ENCODE data around the gene ZXDC. TPM values are rescaled to one million over a fixed set of nuclear protein-coding genes. Genes with fewer than 3 reads are reported as not detected.

The ZXDC gene
- total RNA-seq, 1 donor from 2014 or later: 29.4 TPM

DNA sequence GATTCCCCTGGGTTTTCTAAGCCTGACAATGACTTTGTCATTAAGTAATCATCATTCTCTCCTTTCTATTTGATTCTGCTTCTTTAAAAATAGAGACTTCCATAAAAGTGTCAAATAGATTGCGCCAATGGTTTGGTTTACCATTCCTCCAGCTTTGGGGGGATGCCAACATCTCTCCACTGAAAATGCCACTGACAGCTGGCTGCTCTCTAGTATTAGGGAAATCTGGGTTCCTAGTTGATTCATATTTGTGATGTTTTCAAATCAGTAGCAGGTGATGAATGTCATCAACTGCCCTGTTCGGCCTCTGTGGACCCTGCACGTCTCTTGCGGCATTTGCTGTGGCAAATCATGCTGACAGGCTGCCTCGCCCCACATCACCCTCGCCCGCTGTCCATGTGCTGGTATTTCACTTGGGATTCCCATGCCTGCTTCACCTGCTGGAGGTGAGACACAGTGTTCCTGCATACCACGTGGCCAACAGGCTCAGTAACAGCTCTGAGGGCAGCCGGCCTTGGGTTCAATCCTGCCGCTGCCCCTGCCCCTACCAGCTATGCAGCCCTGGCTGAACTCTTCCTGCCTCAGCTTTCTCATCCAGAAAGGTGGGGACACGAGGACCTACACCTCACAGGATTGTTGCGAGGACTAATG is 28.1 kb downstream of the ZXDC start:
- Mint-ChIP-seq H3K27me3 (ENCODE audit: insufficient read depth) (no peaks in the 10 kb centered on the region), H3K27ac (no peak overlapping the region), H3K9me3 (no peaks in the 10 kb centered on the region), H3K4me1 (ENCODE audit: low read depth) (no peaks in the 10 kb centered on the region), H3K36me3 (ENCODE audit: low read depth) (peaks cover 9% of the 10 kb centered on the region), H3K4me3 (no peak overlapping the region)
- intact Hi-C loops (cut with micrococcal nuclease): no loop called here
- DNase-seq (ENCODE audit: low spot score): no peak

DNA sequence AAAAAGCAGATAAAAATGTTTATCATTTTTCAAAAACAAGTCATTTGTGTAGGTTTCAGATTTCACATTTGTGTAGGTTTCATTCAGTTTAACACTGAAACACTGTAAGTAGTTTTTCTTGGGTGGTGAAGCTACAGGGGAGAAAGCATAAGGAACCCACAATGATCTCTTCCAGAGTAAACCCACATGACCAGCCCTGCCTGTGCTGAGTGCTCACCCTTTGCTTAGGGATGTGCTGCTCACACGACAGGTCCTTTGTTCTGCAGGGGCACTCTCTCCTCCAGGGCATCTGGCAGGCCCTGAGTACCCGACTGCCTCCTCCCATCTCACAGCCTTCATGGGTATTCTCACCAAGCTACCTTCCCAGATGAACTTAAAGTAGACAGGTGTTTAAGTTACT is 28.9 kb downstream of the ZXDC start:
- no peak for DNase-seq (ENCODE audit: low spot score)
- no peak overlapping the region for H3K27ac Mint-ChIP-seq
- no peaks in the 10 kb centered on the region for H3K4me1 Mint-ChIP-seq (ENCODE audit: low read depth)
- intact Hi-C loops (cut with micrococcal nuclease): no loop called here
- peaks cover 5% of the 10 kb centered on the region for H3K36me3 Mint-ChIP-seq (ENCODE audit: low read depth)
- no peaks in the 10 kb centered on the region for H3K27me3 Mint-ChIP-seq (ENCODE audit: insufficient read depth)
- H3K9me3 Mint-ChIP-seq: no peaks in the 10 kb centered on the region
- H3K4me3 Mint-ChIP-seq: no peak overlapping the region

DNA sequence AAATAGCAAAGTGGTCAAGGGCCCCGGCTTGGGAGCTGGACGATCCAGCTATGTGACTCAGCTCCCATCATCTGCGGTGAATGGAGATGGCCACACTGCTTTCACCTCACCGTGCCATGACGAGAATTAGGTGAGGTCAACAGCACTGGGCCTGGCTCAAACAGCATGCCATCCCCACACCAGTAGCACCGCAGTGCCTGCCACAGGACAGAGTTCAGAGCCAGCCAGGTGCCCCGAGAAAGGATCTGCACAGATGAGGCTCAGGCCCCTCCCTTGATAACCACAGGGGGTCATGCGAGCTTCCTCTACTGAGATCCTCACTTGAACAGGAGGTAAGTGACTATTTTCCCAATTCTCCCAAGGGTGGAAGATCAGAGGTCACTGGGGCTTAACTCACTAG is 29.4 kb downstream of the ZXDC start:
- intact Hi-C loops (cut with micrococcal nuclease): no loop called here
- H3K4me1 Mint-ChIP-seq (ENCODE audit: low read depth): no peaks in the 10 kb centered on the region
- no peaks in the 10 kb centered on the region for H3K27me3 Mint-ChIP-seq (ENCODE audit: insufficient read depth)
- no peak overlapping the region for H3K27ac Mint-ChIP-seq
- DNase-seq (ENCODE audit: low spot score): no peak
- no peaks in the 10 kb centered on the region for H3K9me3 Mint-ChIP-seq
- H3K36me3 Mint-ChIP-seq (ENCODE audit: low read depth): peaks cover 1% of the 10 kb centered on the region
- H3K4me3 Mint-ChIP-seq: no peak overlapping the region

DNA sequence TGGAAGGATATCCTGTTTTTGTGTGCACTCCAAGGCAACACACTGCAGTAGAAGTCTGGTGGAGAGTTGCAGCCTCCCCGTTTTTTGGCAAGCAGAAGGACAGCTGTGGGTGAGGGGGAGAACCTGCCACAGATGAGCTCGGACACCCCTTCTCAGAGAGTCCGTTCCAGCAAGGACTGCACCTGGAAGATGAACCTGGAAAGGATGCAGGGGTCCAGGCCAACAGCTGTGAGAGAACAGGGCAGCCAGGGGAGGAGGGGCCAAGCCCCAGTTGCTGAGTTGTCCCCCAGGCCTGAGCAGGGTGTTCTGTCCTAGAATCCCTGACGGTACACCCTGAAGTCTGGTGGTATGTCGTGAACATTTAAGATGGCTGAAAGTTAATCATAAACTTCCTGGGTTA is 30.2 kb downstream of the ZXDC start:
- Mint-ChIP-seq H3K27ac (no peak overlapping the region), H3K4me1 (ENCODE audit: low read depth) (no peaks in the 10 kb centered on the region), H3K36me3 (ENCODE audit: low read depth) (no peaks in the 10 kb centered on the region), H3K27me3 (ENCODE audit: insufficient read depth) (no peaks in the 10 kb centered on the region), H3K9me3 (no peaks in the 10 kb centered on the region), H3K4me3 (no peak overlapping the region)
- no peak for DNase-seq (ENCODE audit: low spot score)
- intact Hi-C loops (cut with micrococcal nuclease): no loop called here

DNA sequence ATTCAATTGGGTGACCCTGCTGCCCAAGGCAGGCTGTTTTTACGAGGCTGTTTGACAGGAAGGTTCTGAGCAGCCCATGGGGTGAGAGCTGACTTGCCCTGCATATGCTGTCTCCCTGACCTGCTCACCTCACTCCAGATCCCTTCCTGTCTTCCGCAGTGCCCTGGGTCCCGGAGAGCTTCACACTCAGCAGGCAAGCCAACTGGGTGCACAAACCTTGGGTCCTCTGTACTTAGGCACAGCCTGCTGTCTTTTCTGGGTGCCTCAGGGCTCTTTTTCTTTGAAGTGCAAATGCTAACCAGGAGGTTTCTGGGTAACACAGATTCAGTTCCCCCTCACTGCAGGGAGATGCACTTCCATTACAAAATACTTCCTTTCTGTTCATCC is 32.8 kb downstream of the ZXDC start:
- no peak for DNase-seq (ENCODE audit: low spot score)
- H3K4me3 Mint-ChIP-seq: no peak overlapping the region
- intact Hi-C loops (cut with micrococcal nuclease): no loop called here
- no peaks in the 10 kb centered on the region for H3K9me3 Mint-ChIP-seq
- no peaks in the 10 kb centered on the region for H3K36me3 Mint-ChIP-seq (ENCODE audit: low read depth)
- H3K27me3 Mint-ChIP-seq (ENCODE audit: insufficient read depth): no peaks in the 10 kb centered on the region
- no peaks in the 10 kb centered on the region for H3K4me1 Mint-ChIP-seq (ENCODE audit: low read depth)
- no peak overlapping the region for H3K27ac Mint-ChIP-seq

DNA sequence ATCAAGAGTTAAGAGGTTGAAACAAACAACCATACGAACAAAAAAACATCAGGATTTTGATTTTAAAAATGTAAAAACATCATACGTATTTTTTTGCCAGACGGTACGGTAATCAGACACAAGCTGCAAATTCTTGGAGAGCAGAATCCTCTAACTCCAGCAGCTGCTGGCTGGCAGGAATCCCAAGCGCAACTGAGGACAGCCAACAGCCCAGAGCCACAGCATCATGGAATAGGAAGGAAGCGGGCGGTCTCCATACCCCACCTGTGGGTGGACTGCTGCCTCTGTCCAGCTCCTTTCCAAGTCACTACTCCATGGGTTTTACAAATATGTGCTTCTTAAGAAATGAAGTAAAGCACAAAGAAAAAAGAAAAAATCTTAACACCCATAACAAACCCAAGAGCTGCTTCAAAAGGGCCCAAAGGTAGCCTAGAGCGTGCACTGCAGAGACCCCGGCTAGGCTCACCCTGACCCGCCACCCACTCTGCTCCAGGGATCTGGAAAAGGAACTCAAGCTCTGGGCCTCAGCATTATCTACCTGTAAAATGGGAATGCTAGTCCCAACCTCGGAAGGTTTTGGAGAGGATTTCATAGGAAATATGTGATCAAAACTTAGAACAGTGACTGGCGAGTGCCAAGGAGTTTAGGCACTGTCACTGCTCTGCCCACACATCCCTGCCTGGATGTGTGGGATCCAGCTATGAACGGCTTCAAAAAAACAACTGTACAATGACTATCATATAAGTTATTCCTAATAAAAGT is 33.4 kb downstream of the ZXDC start:
- H3K27me3 Mint-ChIP-seq (ENCODE audit: insufficient read depth): no peaks in the 10 kb centered on the region
- intact Hi-C loops (cut with micrococcal nuclease): no loop called here
- DNase-seq (ENCODE audit: low spot score): no peak
- H3K4me1 Mint-ChIP-seq (ENCODE audit: low read depth): no peaks in the 10 kb centered on the region
- H3K36me3 Mint-ChIP-seq (ENCODE audit: low read depth): no peaks in the 10 kb centered on the region
- H3K4me3 Mint-ChIP-seq: no peak overlapping the region
- H3K27ac Mint-ChIP-seq: no peak overlapping the region
- no peaks in the 10 kb centered on the region for H3K9me3 Mint-ChIP-seq

DNA sequence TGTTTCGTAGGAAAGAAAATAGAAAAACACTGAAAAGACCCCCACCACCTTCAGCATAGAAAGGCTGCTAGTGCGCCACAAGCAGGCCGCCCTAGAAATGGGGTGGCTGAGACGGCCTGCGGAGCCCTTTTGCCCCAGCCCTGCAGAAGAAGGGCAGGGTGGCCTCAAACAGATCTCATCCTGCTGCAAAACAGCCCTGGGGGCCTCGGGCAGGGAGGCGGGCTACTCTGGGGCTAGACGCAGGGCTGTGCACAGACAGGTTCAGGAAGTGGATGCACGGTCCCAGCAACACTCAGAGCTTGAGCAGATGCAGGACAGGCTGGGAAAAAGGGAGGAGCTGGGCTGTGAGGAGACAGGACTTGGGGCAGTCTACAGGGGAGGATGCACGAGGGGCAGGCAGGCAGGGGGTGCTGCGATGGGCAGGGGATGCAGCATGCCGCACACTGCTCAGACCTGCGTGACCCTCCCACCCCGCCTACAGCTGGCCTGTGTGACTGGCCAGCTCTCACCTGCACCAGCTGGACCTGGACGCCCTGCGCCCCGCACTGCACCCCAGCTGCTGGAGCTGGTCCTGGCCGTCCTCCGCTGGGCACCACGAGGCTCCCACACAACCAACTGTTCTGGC is 34.3 kb downstream of the ZXDC start:
- no peak overlapping the region for H3K4me3 Mint-ChIP-seq
- no peak for DNase-seq (ENCODE audit: low spot score)

DNA sequence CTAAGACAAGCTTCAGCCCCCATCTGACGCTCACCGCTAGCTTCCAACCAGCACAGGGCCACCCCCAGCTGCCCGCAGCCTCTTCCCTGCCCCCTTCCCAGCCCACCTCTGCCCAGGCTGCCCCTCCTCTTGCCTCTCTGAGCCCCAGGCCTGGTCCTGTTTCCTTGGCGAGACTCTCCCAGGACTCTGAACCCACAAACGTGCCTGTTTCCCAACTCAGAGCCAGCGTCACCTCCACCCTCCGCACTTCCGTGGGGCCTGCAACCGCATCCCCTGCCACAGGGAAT is 35.0 kb downstream of the ZXDC start:
- Mint-ChIP-seq H3K27me3 (ENCODE audit: insufficient read depth) (no peaks in the 10 kb centered on the region), H3K9me3 (no peaks in the 10 kb centered on the region), H3K36me3 (ENCODE audit: low read depth) (no peaks in the 10 kb centered on the region), H3K4me3 (no peak overlapping the region), H3K4me1 (ENCODE audit: low read depth) (no peaks in the 10 kb centered on the region), H3K27ac (no peak overlapping the region)
- DNase-seq (ENCODE audit: low spot score): no peak
- intact Hi-C loops (cut with micrococcal nuclease): no loop called here

More for the DNA sequence above, 34.3 kb downstream of the ZXDC start:
- no peaks in the 10 kb centered on the region for H3K4me1 Mint-ChIP-seq (ENCODE audit: low read depth)
- H3K27ac Mint-ChIP-seq: no peak overlapping the region
- intact Hi-C loops (cut with micrococcal nuclease): no loop called here
- no peaks in the 10 kb centered on the region for H3K9me3 Mint-ChIP-seq
- no peaks in the 10 kb centered on the region for H3K36me3 Mint-ChIP-seq (ENCODE audit: low read depth)
- H3K27me3 Mint-ChIP-seq (ENCODE audit: insufficient read depth): no peaks in the 10 kb centered on the region

DNA sequence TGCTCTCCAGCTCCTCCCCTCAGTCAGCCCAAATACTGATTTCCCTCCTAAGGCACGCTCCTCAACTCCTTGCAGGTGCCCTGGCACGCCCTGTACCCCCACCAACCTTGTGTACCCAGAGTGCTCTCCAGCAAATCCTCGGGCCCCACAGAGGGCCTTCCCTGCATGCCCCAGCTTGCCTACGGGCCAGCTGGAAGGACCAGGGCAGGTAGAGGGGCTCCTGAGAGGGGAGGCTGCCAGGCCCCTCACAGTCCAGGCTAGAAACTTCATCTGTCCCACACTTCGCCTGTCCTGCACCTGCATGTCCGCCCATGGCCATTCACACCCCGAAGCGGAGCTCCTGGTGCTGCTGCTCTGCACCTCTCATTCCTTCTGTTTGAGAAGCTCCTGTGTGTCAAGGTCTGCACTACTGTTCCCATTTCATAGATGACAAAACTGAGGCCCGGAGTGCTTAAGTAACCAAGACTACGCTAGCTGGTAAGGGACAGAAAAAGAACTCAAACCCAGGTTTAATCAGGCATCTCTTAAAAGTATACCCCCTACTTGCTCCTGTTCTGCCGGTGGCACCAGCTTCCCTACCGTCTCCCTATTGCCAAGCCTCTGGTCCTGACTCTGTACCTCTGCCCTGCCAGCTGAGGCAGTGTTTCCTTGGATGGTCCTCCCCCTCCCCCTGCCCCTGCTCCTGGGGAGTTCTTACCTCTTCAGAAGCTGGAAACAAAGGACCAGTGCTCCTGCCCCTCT is 35.6 kb downstream of the ZXDC start:
- intact Hi-C loops (cut with micrococcal nuclease): no loop called here
- Mint-ChIP-seq H3K4me1 (ENCODE audit: low read depth) (no peaks in the 10 kb centered on the region), H3K27me3 (ENCODE audit: insufficient read depth) (no peaks in the 10 kb centered on the region), H3K9me3 (no peaks in the 10 kb centered on the region), H3K27ac (no peak overlapping the region), H3K4me3 (no peak overlapping the region), H3K36me3 (ENCODE audit: low read depth) (no peaks in the 10 kb centered on the region)
- DNase-seq (ENCODE audit: low spot score): no peak

DNA sequence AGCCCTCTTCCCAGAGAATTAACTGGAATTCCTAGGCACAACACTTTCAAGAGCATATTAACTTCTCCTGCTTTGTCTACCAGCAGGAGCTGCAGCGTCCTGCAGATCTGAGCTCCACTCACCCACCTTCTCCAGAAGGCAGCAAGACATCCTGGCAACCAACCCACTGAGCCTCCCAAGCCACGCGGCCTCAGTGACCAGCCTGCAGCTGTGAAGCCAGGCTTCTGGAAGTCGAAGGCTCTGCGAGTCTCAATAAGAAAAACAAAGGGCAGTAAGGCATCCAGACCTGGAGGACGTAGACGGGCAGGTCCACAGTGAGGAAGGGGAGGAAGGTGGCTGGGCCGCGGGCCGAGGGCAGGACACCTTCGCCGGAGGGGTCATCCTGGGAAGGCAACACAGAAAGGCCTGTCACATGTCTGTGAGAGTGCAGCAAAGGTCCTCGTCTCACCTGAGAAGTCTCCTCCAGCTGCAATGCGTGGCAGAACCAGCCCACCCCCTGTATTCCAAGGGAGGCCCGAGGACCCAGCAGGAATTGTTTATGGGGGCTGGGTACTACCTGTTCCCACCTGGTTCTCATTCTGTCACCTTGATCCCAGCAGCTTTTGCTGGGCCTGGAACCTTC is 36.2 kb downstream of the ZXDC start:
- H3K9me3 Mint-ChIP-seq: no peaks in the 10 kb centered on the region
- no peak overlapping the region for H3K4me3 Mint-ChIP-seq
- no peaks in the 10 kb centered on the region for H3K4me1 Mint-ChIP-seq (ENCODE audit: low read depth)
- no peak overlapping the region for H3K27ac Mint-ChIP-seq
- DNase-seq (ENCODE audit: low spot score): no peak
- intact Hi-C loops (cut with micrococcal nuclease): no loop called here
- H3K27me3 Mint-ChIP-seq (ENCODE audit: insufficient read depth): no peaks in the 10 kb centered on the region
- peaks cover 1% of the 10 kb centered on the region for H3K36me3 Mint-ChIP-seq (ENCODE audit: low read depth)

DNA sequence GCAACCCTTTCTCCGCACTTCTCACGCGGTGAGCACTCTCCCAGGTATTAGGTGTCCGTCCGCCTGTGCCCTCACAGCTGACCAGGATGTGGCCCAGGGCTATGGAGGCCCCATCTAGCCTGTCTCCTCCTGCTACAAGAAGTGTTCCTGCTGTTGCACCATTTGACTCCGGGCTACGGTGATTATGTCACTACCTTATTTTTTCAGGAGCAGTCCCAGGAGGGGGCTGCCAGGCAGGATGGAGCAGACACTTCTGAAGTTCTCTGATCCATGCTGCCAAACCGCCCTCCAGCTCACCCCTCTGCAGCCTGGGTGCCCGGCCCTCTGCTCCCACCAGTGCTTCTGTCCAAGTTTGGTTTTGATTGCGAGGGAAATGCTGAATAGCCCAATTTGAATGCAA is 36.9 kb downstream of the ZXDC start:
- intact Hi-C loops (cut with micrococcal nuclease): no loop called here
- no peak for DNase-seq (ENCODE audit: low spot score)
- no peak overlapping the region for H3K27ac Mint-ChIP-seq
- H3K9me3 Mint-ChIP-seq: no peaks in the 10 kb centered on the region
- H3K36me3 Mint-ChIP-seq (ENCODE audit: low read depth): peaks cover 3% of the 10 kb centered on the region
- no peak overlapping the region for H3K4me3 Mint-ChIP-seq
- H3K4me1 Mint-ChIP-seq (ENCODE audit: low read depth): no peaks in the 10 kb centered on the region
- H3K27me3 Mint-ChIP-seq (ENCODE audit: insufficient read depth): no peaks in the 10 kb centered on the region

DNA sequence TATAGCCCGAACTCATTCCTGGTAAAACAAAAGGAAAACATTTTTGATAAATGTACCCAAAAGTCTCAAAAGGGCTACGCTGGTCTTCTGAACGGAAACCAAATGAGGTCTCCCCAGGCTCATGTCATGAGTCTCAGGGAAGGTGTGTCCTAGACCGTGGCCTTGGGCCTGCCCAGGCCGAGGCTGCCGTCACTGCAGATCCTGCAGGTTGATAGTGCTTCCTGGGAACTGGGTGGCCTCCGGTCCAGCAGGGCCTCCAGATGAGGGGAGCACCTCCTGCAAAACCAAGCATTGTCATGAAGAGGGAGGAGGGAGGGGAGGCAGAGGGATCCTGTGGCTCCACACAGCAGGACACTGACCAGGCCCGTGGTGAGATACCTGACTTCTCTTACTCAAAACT is 37.5 kb downstream of the ZXDC start:
- no peaks in the 10 kb centered on the region for H3K4me1 Mint-ChIP-seq (ENCODE audit: low read depth)
- H3K27me3 Mint-ChIP-seq (ENCODE audit: insufficient read depth): no peaks in the 10 kb centered on the region
- no peak overlapping the region for H3K27ac Mint-ChIP-seq
- H3K9me3 Mint-ChIP-seq: no peaks in the 10 kb centered on the region
- peaks cover 3% of the 10 kb centered on the region for H3K36me3 Mint-ChIP-seq (ENCODE audit: low read depth)
- no peak overlapping the region for H3K4me3 Mint-ChIP-seq
- intact Hi-C loops (cut with micrococcal nuclease): no loop called here
- DNase-seq (ENCODE audit: low spot score): no peak

Data from activated T-helper 1 cell treated with anti-CD3 and anti-CD28 coated beads, Interleukin-12 subunit alpha, Interleukin-12 subunit beta, Interleukin-2, Interleukin-4 antibody, amounts not matched to agents 30 ng/mL and 10 ng/mL and 1 ng/mL, durations not matched to agents 14 hours and 24 hours and 36 hours (primary cell).